Astrocyte (in vitro differentiated cells and primary cell): ENCODE results near the gene PXMP4. TPM values are rescaled to one million over a fixed set of nuclear protein-coding genes. Genes with fewer than 3 reads are reported as not detected.

Source experiments
- DNase-seq: peaks from one replicate; pipeline ENCODE4 v3.0.0-alpha.2; 2010; ENCODE audit warnings: low read depth
- FAIRE-seq: peaks from 2 replicates; lab custom pipeline; 2011; peaks lifted over from hg19 to GRCh38; lab: Jason Lieb, UNC
- H2AFZ ChIP-seq: 2 replicates; pipeline ENCODE4 v1.6.0; 2012; ENCODE audit warnings: low read depth, low read length, inconsistent platforms
- H3K27ac ChIP-seq: 2 replicates; pipeline ENCODE4 v1.5.1; 2011; ENCODE audit warnings: low read depth, low read length, inconsistent platforms
- H3K27me3 ChIP-seq: 2 replicates; pipeline ENCODE4 v1.6.0; 2011; ENCODE audit warnings: low read length, inconsistent platforms; ENCODE audit not compliant: insufficient read depth
- H3K36me3 ChIP-seq: 2 replicates; pipeline ENCODE4 v1.5.1; 2011; ENCODE audit warnings: low read length, inconsistent platforms; ENCODE audit not compliant: insufficient read depth
- H3K4me1 ChIP-seq: 2 replicates; pipeline ENCODE4 v1.5.1; 2011; ENCODE audit warnings: low read length, inconsistent platforms; ENCODE audit not compliant: insufficient read depth
- H3K4me2 ChIP-seq: 2 replicates; pipeline ENCODE4 v1.6.0; 2012; ENCODE audit warnings: low read length, inconsistent platforms
- H3K4me3 ChIP-seq: 2 replicates; pipeline ENCODE4 v1.5.1; 2011; ENCODE audit warnings: low read depth, mild to moderate bottlenecking, low read length, inconsistent platforms; ENCODE audit not compliant: insufficient read depth
- H3K79me2 ChIP-seq: 2 replicates; pipeline ENCODE4 v1.6.0; 2012; ENCODE audit warnings: mild to moderate bottlenecking, low read length, inconsistent platforms; ENCODE audit not compliant: insufficient read depth
- H3K9ac ChIP-seq: 2 replicates; pipeline ENCODE4 v1.6.0; 2012; ENCODE audit warnings: mild to moderate bottlenecking, low read length, inconsistent platforms
- H3K9me3 ChIP-seq: 2 replicates; pipeline ENCODE4 v1.5.1; 2012; ENCODE audit warnings: low read depth, mild to moderate bottlenecking, low read length, inconsistent platforms; ENCODE audit not compliant: insufficient read depth
- H4K20me1 ChIP-seq: 2 replicates; pipeline ENCODE4 v1.6.0; 2012; ENCODE audit warnings: low read length, inconsistent platforms; ENCODE audit not compliant: insufficient read depth
- H3K27ac Mint-ChIP-seq: one replicate; pipeline ENCODE4 v1.8.0; 2021; ENCODE audit warnings: mild to moderate bottlenecking, mixed read lengths; ENCODE audit not compliant: unreplicated experiment
- H3K27me3 Mint-ChIP-seq: one replicate; pipeline ENCODE4 v1.8.0; 2021; ENCODE audit warnings: low read depth, mixed read lengths; ENCODE audit not compliant: unreplicated experiment
- H3K36me3 Mint-ChIP-seq: one replicate; pipeline ENCODE4 v1.8.0; 2021; ENCODE audit warnings: low read depth, mixed read lengths; ENCODE audit not compliant: unreplicated experiment
- H3K4me1 Mint-ChIP-seq: one replicate; pipeline ENCODE4 v1.8.0; 2021; ENCODE audit warnings: low read depth, mixed read lengths; ENCODE audit not compliant: unreplicated experiment
- H3K4me3 Mint-ChIP-seq: one replicate; pipeline ENCODE4 v1.8.0; 2021; ENCODE audit warnings: mild to moderate bottlenecking, moderate library complexity, mixed read lengths; ENCODE audit not compliant: unreplicated experiment
- H3K9me3 Mint-ChIP-seq: one replicate; pipeline ENCODE4 v1.8.0; 2021; ENCODE audit warnings: mild to moderate bottlenecking, mixed read lengths; ENCODE audit not compliant: unreplicated experiment
- EZH2 ChIP-seq: IDR thresholded peaks from 2 replicates; pipeline ENCODE4 v1.6.1; 2012; ENCODE audit warnings: mild to moderate bottlenecking, low read length, inconsistent platforms; ENCODE audit not compliant: insufficient read depth
- total RNA-seq: library from RNA; stranded (reverse); gene quantifications from 2 replicates; pipeline ENCODE4 v1.2.1, GENCODE V29; 2021
- TF ChIP-seq, protein P1 (sequence below): IDR thresholded peaks from 2 replicates; pipeline ENCODE4 v1.5.1; 2011; ENCODE audit warnings: low read depth, mild to moderate bottlenecking, inconsistent platforms, low read length, moderate library complexity; ENCODE audit not compliant: insufficient read depth

The PXMP4 gene
- total RNA-seq, 1 donor from 2014 or later: 1.1 TPM

DNA sequence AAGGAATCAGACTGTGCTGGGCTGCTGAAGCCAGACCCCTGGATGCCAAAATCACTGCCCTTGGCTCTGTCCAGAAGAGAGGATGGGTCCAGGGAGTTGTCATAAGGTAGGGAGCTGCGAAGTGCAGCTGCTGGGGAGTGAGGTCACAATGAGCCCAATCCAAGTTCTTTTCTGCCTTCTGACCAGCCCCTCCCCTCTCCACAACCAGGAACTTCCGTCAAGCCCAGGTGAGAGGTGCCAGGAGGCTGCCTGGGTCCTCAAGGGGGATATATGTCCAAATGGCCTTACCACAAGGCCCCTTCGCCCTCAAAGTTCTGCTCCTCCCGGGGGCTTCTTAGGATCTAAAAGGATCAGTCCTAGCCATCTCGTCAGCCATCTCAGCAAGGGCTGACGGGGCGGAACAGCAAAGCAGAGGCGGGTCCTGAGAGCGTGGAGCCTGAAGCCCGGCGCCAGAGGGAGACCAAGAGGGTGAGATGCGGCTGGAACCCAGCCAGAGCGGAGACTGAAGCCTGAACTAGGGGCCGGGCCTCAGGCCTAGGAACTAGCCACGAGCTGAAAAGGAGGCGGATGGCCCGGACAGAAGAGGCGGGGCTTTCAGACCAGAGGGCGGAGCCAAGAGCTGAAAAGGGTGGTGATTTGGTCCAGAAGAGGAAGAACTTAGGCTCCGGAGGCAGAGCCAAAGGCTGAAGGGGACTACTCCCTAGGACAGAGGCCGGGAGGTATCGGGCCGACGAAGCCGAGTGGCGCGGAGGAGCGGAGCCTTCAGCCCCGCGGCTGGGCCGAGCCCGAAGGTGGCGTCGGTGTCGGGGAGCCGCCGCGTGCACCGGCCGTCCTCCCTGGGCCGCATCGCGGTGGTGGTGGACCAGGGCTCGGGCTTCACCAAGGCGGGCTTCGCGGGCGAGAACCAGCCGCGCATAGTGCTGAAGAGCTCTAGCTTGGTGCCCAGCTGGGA lies 53.5 kb downstream of the PXMP4 start, which contains the start of gene ACTL10:
ACTL10 (plus strand) TSS at position 651 of the 952 bp plus-strand sequence. CDS start 555 bp downstream, outside the sequence.
- Histone ChIP-seq H3K4me3 (peak within 1 kb of the TSS; percentile 62), H3K36me3 (no peaks in the 10 kb centered on the region), H3K9ac (peak within 1 kb of the TSS; percentile 58), H3K79me2 (no peaks in the 10 kb centered on the region), H3K27me3 (no peaks in the 10 kb centered on the region), H3K4me1 (peaks cover 34% of the 10 kb centered on the region), H3K27ac (peak within 1 kb of the TSS; percentile 33), H3K4me2 (peak within 1 kb of the TSS; percentile 94), H4K20me1 (peaks cover 30% of the 10 kb centered on the region), H3K9me3 (no peaks in the 10 kb centered on the region), H2AFZ (peak within 1 kb of the TSS; percentile 86)
- Mint-ChIP-seq H3K27me3 (peaks cover 2% of the 10 kb centered on the region), H3K27ac (peak within 1 kb of the TSS; percentile 69), H3K36me3 (peaks cover 18% of the 10 kb centered on the region), H3K4me1 (peaks cover 25% of the 10 kb centered on the region), H3K9me3 (no peaks in the 10 kb centered on the region), H3K4me3 (peak within 1 kb of the TSS; percentile 87)
- DNase-seq (peak; percentile 90), FAIRE-seq (no peak)
- no peak for TF ChIP-seq EZH2
- TF ChIP-seq, protein P1, sequence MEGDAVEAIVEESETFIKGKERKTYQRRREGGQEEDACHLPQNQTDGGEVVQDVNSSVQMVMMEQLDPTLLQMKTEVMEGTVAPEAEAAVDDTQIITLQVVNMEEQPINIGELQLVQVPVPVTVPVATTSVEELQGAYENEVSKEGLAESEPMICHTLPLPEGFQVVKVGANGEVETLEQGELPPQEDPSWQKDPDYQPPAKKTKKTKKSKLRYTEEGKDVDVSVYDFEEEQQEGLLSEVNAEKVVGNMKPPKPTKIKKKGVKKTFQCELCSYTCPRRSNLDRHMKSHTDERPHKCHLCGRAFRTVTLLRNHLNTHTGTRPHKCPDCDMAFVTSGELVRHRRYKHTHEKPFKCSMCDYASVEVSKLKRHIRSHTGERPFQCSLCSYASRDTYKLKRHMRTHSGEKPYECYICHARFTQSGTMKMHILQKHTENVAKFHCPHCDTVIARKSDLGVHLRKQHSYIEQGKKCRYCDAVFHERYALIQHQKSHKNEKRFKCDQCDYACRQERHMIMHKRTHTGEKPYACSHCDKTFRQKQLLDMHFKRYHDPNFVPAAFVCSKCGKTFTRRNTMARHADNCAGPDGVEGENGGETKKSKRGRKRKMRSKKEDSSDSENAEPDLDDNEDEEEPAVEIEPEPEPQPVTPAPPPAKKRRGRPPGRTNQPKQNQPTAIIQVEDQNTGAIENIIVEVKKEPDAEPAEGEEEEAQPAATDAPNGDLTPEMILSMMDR: no peak

DNA sequence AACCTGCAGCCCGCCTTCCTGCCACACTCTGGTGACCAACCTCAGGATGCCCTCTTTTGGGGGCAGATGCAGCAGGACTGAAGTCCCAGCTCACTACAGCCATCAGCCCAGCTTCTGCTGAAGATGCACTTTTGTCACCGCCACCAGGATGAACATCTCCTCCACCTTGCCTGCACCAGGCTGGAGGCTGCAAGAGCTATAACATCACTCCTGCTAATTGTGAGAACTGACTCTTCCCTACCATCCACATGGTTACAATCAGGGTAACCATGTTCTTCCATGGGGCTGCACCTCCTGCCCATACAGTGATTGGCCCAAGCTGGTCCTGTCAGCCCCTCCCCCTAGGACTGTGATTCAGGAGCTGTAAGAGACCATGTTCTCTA lies 55.4 kb downstream of the PXMP4 start:
- peaks cover 8% of the 10 kb centered on the region for H3K36me3 Mint-ChIP-seq
- peak overlapping the region; percentile 5 for H3K27ac Mint-ChIP-seq
- Histone ChIP-seq H3K9me3 (no peaks in the 10 kb centered on the region), H3K36me3 (no peaks in the 10 kb centered on the region), H3K4me3 (no peak overlapping the region), H3K79me2 (no peaks in the 10 kb centered on the region), H4K20me1 (peaks cover 18% of the 10 kb centered on the region), H3K4me2 (peak overlapping the region; percentile 91), H3K4me1 (peaks cover 24% of the 10 kb centered on the region), H2AFZ (no peak overlapping the region), H3K9ac (no peak overlapping the region), H3K27ac (no peak overlapping the region), H3K27me3 (no peaks in the 10 kb centered on the region)
- H3K27me3 Mint-ChIP-seq: no peaks in the 10 kb centered on the region
- FAIRE-seq (no peak), DNase-seq (no peak)
- no peaks in the 10 kb centered on the region for H3K9me3 Mint-ChIP-seq
- TF ChIP-seq, protein P1: no peak
- no peak for TF ChIP-seq EZH2
- peak overlapping the region; percentile 80 for H3K4me3 Mint-ChIP-seq
- H3K4me1 Mint-ChIP-seq: peaks cover 21% of the 10 kb centered on the region
